GM19240 (cell line): ENCODE measurements around the gene ANKK1.

ENCODE experiments used
- DNase-seq: peaks from one replicate; pipeline ENCODE4 v3.0.0; 2011; ENCODE audit warnings: low spot score; ENCODE audit not compliant: insufficient read length

The ANKK1 gene

DNA sequence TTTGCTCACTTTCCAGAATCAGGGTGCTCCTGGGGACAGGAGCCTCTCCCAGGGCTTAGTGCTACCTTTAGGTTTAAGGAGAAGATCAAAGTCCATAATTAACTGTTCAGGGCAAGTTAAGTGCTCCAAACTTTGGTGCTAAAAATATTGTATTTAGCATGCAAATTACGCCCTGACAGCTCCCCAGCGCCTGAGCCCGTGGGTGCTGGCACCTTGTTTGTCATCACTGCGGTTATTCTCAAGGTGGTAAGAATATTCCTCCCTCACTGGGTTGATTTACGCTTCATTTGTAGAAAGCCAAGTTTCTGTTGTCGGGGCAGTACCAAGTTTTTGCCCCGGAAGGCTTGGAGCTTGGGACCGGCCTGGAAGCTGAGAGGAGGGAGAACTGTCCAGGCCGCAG is 21.3 kb downstream of the ANKK1 start:
- no peak for DNase-seq

DNA sequence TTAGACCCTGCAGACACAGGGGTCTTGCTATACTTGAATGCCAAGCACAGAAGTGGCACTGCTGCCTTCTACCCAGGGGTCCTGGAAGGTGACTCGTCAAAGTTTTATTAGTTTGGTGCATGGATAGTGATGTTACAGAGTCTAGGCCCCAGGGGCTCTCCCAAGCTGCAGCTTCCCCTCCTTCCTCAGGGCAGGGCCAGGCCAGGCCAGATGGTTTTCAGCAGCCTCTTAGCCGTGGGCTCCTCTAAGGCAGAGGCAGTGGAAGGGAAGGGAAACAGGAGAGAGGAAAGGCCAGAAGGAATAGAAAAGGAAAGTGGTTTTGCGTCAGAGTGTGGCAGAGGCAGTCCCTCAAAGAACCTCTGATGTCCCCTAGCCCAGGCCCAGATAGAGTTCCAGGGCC is 21.9 kb downstream of the ANKK1 start:
- no peak for DNase-seq

DNA sequence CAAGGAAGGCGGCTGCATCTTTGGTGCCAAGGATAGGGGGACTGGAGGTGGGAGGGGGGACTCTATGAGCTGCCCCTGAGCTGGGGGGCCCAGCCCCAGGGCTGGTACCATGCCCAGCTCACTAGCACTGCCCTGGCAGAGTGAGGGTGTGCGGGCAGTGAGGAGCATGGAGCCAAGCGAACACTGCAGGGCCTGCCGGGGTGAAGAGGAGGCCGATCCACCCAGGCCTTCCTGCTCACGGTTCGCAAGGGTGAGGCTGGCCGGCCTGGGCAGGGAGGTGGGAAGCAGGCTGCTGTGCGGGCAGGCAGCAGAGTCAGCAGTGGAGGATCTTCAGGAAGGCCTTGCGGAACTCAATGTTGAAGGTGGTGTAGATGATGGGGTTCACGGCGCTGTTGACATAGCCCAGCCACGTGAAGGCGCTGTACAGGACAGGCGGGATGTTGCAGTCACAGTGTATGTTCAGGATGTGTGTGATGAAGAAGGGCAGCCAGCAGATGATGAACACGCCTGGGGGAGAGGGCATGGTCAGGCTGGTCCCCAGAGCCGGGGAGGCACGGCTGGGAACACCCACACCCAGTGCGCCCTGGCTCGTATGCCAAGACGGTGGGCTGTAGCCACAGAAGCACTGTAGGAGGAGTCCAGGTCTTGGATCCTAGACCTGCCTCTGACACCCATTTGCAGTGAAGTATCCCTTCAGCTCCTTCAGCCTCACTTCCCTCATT is 23.0 kb downstream of the ANKK1 start:
- no peak for DNase-seq

DNA sequence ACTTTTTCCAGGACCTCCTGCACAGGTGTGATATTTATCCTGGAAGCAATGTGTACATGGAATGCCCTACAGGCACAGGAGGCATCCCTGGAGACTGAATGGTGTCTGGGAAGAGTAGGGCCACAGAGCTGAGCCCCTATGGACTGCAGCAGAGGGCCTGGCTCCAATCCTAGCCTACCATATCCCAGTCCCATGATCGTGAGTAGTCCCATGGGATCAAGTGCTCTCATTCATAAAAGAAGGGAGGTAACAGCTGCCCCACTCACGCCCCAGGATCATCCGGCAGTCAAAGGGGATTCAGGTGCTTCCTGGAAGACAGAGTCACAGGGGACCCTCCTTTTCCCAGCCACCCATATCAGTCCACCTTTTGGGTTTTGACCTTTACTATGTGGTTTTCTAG is 24.0 kb downstream of the ANKK1 start:
- no peak for DNase-seq

DNA sequence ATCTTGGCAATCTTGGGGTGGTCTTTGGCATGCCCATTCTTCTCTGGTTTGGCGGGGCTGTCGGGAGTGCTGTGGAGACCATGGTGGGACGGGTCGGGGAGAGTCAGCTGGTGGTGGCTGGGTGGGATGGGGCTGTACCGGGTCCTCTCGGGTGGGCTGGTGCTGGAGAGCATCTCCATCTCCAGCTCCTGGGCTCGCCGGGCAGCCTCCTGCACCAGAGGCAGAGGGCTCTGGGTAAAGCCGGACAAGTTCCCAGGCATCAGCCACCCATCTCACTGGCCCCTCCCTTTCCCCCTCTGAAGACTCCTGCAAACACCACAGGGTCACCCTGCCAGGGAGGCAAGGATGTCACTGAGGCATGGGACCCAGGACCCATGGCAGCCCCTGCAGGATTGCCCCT is 25.1 kb downstream of the ANKK1 start:
- DNase-seq = no peak

DNA sequence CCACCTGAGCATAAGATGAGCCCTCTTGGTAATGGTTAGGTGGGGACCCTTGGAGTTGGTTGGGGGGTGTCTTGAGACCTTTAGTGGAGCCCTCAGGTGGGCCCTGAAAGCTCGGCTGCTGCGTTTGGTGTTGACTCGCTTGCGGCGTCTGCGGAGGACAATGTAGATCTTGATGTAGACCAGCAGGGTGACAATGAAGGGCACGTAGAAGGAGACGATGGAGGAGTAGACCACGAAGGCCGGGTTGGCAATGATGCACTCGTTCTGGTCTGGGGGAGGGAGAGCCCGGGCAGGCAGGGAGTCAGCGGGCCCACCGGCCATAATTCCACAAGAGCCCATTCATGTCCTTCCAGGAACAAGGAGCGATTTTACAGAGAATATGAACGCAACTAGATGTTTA is 27.8 kb downstream of the ANKK1 start:
- no peak for DNase-seq

DNA sequence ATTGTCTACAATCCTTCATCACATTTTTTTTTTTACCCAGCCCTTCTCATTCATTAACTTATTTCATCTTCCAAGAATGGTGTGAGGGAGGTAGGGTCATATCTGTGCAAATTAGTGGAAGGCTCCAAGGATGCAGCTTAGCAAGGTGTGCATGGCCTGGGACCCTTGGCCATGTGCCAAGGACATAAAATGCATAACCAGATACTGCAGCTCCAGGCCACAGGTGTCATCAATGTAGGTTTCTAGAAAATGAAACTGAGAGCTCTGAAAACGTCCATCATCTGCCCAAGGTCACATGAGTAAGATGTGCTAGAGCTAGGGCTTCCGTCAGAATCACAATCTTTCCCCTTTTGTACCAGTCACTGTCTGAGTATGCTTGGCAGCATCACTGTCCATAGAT is 29.8 kb downstream of the ANKK1 start:
- DNase-seq = peak; percentile 45

DNA sequence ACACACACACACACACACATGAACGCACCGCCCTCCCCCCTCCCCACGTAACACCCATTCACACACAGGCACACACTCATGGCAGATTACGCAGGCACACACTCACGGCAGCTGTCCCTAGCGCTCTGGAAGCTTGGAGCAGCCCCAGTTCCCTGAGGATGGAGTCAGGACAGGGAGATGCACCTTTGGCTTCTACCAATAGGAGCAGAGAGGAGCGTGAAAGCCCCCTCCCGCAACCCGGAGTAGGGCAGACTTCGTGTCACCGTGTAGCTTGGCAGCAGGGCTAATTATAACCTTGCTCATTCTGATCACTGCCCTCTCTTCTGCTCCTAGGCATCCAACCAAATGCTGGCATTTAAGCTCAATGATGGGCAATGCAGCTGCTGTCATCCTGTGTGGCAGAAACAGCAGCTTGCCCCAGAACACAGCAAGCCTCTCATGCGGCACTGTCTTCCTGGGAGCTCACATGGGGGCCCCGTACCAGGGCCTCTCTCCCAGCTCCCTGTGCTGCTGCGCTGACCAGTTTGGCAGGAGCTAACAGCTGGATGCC is 31.9 kb downstream of the ANKK1 start:
- no peak for DNase-seq

DNA sequence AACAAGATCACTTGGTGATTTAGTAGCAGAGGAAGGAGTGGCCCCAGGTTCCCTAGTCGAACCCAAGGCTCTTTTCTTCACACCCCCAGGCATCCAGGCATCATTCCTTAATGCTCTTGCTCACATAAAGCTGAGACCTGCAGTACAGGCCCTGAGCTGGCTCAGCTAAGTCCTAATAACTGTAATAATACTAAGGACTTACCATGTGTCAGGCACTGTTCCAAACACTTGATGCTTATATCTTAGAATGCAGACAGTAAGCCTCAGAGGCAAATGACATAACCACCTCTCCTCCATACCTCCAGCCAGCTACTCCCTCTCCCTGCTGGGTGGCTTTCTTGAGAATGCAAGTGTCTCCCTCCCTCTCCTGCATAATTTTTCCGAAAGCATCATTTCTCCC is 33.2 kb downstream of the ANKK1 start:
- DNase-seq = no peak

DNA sequence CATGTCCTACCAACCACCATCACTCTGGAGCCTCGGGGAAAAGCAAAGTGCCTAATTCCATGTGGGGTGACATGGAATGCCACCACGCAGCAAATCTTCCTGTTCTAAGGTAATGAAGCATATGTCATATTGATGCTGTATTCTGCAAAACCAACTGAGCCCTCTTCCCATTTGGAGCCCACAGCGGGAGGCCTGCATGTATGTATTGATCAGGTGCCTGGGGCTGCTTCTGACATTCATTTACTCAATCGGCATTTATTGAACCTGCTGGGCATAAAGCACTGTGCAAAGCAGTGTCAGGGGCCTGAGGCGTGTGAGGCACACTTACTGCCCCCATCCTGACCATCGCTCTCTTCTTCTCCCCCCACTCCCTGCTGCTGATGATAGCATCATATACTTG is 39.1 kb downstream of the ANKK1 start:
- no peak for DNase-seq

DNA sequence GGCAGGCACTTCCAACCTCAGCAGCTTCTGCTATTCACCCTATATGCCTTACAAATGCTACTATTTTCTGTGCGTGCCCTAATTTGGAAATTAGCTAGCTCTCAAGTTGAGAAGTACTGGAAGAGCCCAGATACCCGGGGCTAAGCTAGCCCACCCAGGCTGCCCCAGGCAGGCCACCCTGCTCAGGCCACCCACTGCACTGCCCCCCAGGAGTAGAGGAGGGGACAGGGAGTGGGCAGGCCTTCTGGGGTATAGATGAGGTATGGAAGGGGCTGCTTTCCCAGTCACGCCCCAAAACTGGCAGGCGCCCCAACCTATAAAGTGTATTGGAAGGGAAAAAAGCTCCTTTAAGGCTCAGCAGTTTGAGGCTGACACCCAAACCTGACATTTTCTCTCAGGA is 44.2 kb downstream of the ANKK1 start:
- DNase-seq = no peak

DNA sequence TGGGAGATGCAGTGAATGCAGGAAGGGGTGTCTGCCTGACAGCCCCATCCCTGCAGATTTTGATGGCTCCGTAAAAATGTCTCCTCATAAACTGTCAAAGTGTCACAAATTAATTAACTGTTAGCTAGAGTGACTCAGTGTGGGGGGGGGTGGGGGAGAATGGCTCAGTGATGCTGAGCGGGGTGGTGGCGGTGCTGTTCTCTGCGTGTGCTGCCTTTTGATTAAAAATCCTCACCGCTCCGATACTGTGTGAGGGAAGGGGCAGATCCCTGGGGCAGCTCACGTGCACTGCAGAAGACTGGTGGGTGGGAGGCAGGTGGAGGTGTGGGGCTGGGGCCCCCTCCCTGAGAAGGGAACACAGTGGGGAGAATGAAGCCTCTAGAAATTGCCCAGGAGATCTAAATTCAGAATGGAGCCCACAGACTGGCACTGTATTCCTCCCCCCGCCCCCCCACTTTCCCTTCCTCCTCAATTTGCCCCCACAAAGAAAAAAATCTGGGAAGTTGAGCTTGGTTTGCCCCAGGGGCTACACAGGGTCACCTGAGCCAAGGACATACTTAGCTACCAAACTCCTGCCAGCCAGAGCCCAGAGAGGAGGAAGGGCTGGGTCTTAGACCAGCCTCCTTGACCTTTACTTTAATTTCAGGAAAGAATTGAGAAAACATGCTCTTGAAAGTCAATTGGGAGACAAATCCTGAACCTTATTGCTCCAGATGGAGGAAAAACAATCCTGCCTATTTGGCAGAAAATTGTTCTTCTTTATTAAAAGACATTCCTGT is 47.8 kb downstream of the ANKK1 start:
- DNase-seq = no peak

DNA sequence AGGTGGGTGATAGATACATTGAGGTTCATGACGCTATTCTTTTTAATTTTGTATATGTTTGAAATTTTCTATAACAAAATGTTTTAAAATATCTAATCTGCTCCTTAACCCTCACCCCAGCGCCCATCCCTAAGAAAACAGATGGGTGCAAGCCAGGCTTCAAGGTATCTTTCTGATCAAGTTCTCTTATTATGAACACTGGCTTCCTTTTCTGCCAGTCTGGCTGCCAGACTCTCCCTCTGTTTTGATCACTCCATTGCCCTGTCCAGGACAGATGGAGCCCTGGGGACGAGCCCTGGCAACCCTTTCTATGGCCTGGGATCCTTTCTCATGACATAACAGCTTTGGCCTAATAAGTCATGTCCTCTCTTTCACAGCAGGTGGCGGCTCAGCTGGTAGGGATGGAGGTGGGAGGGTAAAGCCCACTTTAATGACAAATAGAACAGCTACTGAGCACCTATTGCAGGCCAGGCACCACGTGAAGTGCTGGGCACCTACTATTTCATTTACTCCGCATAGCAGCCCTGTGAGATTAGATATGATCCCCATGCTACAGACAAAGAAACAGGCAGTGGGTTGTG is 49.2 kb downstream of the ANKK1 start:
- DNase-seq = no peak

DNA sequence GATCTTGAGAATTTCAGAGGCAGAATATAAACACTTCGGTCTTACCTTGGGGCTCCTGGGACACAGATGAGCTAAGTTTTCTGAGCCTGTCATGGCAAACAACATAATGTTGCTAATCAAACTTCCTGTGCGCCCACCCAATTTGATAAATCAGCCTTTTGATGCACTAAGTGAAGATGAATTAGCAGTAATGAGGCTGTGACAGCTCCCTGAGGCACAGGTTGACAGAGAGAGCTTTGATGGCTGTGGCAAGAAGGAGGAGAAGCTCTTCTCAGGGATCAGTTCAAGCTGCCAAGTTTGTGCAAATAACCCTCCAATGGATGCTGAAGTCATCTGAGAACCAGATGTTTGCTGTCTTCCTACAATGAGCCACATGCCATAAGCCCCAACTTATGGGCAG is 53.2 kb downstream of the ANKK1 start:
- no peak for DNase-seq

DNA sequence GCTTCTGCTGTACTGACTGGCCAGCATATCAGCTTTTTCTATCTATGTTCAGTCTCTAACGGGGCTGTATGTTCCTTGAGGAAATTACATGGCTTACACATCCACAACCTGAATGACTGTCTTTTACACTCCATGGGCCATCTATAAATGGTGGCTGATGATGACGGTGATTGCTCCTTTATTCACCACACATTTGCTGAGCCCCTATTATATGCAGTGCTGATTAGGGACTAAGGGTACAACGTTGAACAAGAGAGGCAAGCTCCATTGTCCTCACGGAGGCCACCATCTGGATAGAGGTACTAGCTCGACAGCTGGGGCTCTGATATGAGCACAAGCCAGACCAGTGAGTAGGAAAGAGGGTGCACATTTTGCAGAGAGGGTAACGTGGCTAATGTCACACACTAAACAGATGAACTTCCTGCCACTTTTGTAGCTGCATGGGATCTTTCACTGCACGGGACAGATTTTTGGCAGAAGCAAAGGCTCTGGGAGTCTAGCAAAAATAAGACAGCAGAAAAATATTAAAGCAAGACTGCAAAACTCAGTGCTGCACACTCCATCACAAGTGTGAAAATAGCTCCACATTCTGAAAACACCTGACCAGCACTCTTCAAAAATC is 57.0 kb downstream of the ANKK1 start:
- DNase-seq = no peak

DNA sequence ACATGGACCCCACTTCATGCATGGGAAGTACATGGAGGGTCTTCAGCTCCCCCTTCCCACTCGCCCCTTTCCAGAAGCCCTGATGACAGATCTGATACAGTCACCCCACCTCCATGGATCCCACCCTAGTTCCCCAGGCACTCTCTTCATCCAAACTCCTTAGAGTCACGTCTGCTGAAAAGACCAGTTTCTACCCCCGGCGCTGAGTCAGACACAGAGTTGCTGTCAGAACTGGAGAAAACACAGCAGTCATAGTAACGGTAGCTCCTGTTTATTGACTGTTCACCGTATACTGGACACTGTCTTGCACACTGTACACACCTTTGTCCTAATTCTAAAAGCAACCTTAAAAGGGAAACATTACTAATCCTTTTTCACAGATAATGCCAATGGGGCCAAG is 58.5 kb downstream of the ANKK1 start:
- DNase-seq = no peak

DNA sequence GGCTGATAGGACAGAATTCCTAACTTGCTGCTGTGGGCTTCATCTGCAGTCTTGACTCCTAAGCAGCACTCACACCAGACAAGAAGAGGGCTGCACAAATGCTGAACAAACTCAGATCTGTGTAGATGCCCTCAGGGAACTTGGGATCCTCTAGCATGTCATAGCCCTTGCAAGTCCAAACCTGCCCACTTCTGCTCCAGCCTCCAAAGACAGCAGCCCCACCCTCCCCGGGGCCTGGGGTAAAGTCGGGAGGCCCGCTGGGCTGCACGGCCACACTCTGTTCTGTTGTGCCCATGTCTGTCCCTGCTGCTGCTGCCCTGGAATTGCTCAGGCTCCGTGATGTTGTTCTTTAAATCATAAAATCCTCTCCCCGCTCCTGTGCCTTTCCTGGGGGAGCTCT is 59.4 kb downstream of the ANKK1 start:
- DNase-seq = no peak

DNA sequence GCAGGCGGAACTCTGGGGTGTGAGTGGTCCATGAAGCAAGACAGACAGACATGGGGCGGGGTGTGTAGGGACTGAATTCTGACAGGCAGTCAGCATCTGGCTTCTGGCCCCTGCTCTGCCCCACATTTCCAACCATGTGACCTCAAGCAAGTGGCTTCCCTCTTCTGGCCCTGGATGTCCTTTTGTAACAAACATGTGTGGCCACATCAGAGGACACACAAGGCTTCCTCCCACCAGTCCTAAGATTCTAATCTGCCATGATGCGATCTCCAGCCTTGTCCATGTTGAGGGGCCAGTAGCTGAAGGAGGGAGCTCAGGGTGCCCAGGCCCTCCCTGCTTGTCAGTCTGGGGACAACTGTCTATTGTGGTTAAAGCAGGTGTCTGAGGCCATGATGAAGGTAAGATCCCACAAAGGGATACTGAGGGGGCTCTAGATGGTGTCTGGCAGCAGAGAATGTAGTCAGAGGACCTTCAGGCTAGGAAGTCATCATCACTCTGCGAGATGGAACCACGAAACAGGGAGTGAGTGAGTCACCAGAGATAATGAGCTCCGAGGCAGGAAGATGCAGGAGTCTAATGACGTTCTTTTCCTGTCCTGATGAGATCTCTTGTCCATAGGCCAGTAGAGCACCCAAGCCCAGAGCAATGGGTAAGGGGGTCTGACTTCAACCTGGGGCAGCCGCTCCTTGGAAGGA is 60.2 kb downstream of the ANKK1 start:
- no peak for DNase-seq

DNA sequence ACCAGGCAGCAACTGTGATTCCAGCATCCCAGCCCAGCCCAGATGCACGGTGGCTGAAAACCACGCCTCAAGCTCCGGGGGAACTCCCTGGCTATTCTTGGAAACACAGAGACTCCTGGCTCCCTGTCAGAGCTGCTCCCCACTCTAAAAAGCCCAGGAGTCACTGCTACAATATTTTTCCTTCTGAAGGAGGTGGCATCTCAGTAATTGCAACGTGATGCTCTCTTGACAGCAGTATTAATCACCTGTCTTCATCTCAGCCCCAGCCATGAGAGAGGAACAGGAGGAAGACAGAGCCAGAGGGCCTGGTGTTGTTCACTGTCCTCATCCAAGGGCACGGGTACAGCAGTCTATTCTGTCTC is 60.7 kb downstream of the ANKK1 start:
- DNase-seq = no peak

DNA sequence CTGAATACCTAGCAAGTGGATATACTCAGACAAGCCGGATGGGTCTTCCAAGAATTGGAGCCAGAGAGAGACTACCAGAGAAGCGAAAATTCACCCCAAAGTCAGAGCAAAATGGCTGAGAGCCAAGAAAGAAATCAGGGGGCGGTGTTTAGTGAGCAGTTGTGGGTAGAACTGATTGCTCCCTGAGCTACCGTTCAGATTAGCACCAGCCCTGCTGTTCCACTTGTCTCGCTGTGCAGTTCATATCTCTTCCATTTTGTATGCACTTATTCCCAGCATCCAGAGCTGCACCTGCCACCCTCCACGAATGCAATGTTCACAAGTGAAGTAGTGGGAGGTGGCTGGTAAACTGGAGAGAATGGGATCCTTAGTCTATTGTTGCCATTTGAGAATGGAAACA is 62.2 kb downstream of the ANKK1 start:
- no peak for DNase-seq
